ENCODE measurements around the gene DPYD.

DNA sequence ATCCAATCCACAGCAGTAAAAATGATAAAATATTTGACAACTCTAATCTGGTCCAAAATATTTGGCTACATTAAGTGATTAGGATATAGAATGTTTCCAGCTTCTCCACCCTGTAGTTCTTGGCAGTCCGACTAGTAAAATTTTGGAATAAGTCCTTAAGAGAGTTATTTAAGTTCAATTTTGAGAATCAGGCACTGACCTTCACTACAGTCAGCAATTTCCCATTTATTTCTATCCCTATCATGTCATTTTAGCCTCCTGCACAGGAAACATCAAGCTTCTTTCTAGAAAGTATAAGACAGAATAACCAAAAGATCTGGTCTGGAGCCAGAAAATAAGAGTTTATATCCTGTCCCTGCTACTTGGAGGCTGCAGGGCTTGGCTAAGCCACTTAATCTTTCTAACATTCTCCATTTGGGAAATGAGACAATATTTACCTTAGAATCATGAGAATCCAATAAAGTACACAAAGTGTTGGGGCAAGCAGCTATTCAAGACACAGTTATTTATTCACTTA, 162.2 kb downstream of the DPYD start:
- TF ChIP-seq CTCF (IDR thresholded peaks at IDR 0.05; ENCODE audit: insufficient read depth, low read depth, low read length) = no peak
- no peak for TF ChIP-seq EZH2 (IDR thresholded peaks at IDR 0.05; ENCODE audit: insufficient read depth, low read length)

All from astrocyte (in vitro differentiated cells and primary cell).